PC-3 (cell line): Measurements from ENCODE around the gene SNTG2.

ENCODE experiments used
- CTCF ChIP-seq: fragments of 300-600 bp; sonication (generic); conservative IDR thresholded peaks from 2 replicates; pipeline ENCODE4 v1.5.1; 2017; ENCODE audit warnings: antibody characterized with exemption, low read depth, mild to moderate bottlenecking, low read length
- EZH2 ChIP-seq: fragments of 300-600 bp; sonication (generic); IDR thresholded peaks from one replicate; pipeline ENCODE4 v1.6.1; 2017; ENCODE audit warnings: antibody characterized with exemption, mild to moderate bottlenecking, low read length; ENCODE audit not compliant: unreplicated experiment
- EZH2phosphoT487 ChIP-seq: fragments of 300-600 bp; sonication (generic); IDR thresholded peaks from 2 replicates; pipeline ENCODE4 v1.6.1; 2018; ENCODE audit warnings: mild to moderate bottlenecking, antibody characterized with exemption, low read length, borderline replicate concordance

GRCh38 chr2:949384-950079, 1.1 kb upstream of the SNTG2 start:
- TF ChIP-seq CTCF (no peak), EZH2 (peak; percentile 76), EZH2phosphoT487 (no peak; the same call in 1 of the 2 replicates)
